HG03354 (cell line): ENCODE results near the gene ACTG2.
"Not testable (repeated sequence)": the region's sequence is repeated elsewhere in the genome, so short reads cannot be mapped to it uniquely, and the experiment has no call there.

Source experiments
- ATAC-seq: cut with Tn5 transposase; IDR thresholded peaks from one replicate; pipeline ENCODE4 v1.9.1; 2021; ENCODE audit warnings: mild to moderate bottlenecking; ENCODE audit not compliant: unreplicated experiment, poor library complexity, severe bottlenecking

Gene ACTG2

DNA sequence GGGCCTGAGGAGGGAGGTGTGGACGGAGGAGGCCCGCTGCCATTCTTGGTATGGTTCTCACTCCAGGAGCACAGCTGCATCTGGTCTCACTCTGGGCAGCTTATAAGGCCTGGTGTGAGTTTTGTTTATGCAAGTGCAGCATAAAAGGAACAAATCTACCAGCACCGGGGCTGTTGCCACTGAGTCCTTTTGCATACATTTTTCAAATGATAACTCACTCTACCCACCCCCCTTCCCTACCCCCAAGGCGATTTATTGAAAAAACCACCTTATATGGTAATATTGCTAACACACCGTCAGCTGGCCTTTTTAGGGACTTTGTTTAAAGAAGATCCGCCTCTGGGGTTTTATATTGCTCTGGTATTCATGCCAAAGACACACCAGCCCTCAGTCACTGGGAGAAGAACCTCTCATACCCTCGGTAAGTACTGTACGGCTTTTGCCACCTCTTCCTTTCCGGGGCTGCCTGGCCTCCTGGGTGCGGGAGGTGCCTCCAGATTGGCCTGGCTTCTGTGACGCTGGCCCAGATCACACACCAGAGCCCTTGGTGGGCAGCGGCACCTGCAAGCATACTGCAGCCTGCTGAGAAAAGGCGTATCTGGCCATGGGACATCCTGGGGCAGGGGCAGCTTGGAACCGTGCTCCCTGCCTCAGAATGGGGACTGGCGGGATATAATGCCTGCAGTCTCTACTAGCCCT, at the start of gene ACTG2:
ACTG2 (plus strand) TSS at position 378 of the 699 bp plus-strand sequence. CDS start 8,304 bp downstream, outside the sequence.
- ATAC-seq: no peak

DNA sequence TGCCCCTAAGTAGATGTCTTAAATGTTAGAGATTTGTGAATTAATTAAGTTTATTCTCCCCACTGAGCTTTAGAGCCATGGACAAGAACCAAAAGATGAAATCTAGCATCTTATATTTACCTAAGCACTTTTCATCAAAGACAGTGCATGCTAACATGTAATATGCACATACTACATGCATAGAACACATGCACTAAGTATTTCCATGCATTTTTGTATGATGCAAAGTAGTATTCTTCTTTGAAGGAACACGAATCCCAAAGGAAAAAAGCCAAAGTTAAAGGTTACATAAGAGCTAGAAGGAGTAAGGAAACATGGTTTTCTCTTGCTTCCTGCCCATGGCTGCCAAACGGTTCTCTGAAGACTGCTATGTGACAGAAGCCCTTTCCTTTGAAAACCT, 48.7 kb upstream of the ACTG2 start:
- no peak for ATAC-seq

DNA sequence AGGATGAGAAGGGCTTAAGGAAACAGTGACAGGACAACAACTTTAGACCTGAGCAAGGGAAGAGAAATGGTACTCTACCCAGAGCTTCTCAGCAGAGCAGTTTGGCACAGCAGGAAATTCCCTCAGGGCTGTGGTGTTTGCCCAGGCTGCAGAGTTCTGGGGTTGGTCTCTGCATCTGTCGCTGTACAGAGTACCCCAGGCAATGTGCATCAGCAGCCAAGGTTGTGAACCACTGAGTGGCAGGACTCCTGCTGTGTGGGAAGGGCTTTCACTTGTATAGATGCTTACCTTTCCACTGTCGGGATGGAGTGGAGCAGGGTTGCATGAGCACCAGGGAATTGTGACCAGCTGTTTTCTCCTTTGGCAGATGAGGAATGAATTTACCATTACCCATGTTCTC, 42.8 kb upstream of the ACTG2 start:
- no peak for ATAC-seq

DNA sequence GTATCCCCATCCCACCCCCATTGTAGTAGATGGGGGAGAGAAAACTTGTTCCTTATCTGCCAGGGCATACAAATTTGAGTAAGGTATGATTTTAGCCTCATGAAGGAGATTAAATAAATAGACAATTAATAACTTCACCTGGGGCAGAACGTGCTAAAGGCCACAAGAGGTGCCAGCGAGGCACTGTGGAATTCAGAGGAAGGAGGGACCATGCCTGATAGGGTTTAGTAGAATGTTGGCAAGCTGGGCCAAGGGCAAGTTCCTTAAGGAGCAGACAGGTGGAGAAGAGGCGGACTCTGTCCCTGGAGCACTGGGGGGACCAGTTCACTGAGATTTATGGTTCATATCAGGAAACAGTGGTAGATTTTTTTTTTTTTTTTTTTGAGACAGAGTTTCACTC, 41.5 kb upstream of the ACTG2 start:
- ATAC-seq: no peak

DNA sequence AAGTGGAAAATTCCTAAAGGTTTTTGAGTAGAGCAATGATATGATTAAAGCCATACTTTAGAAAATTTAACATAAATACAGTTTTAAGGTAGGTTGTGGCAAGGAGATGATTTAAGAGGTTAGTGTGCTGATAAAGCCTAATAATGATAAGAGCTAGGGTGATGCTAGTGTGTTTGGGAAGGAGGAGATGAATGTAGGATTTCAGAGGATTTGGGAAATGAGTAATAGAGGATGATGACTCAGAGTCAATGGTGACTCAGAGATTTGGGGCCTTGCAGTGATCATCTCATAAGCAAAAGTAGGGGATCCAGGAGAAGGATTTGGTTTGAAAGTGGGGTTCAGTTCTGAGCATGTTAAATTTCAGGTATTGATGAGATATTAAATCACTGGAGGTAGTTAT, 40.8 kb upstream of the ACTG2 start:
- no peak for ATAC-seq

DNA sequence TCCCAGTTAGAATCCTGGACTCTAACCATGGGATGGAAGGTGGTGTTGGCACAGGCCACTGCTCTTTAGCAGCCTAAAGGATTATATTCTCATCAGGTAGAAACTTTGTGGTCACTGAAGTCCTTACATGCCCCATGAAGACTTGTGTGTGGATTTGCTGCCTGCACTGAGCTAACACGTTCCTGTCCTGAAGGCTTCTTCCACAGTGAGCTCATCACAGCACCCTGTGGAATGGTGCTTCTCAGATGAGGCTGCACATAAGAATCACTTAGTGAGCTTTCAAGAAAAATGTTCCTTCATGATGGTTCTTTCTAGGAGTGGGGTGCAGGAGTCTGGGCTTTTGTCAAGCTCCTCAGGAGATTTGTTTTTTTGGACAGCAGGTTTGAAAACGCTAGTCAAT, 37.3 kb upstream of the ACTG2 start:
- no peak for ATAC-seq

DNA sequence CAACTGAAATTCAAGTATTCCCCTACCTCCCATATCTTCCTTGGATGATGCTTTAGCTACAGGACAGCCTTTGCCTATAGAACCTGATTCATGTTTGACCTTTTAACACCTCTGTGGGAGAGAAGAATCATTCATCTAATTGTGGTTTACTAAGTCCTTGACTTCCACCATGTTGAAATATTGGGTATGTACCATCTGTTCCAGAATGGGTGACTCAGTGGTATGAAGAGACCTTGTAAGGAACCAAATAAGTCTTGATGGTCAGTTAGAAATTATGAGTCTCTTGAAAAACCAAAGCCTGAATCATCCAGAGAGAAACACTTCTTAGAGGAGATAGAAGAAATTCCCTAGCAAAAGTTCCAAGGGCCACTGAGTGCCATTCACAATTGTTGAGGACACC, 36.6 kb upstream of the ACTG2 start:
- no peak for ATAC-seq

DNA sequence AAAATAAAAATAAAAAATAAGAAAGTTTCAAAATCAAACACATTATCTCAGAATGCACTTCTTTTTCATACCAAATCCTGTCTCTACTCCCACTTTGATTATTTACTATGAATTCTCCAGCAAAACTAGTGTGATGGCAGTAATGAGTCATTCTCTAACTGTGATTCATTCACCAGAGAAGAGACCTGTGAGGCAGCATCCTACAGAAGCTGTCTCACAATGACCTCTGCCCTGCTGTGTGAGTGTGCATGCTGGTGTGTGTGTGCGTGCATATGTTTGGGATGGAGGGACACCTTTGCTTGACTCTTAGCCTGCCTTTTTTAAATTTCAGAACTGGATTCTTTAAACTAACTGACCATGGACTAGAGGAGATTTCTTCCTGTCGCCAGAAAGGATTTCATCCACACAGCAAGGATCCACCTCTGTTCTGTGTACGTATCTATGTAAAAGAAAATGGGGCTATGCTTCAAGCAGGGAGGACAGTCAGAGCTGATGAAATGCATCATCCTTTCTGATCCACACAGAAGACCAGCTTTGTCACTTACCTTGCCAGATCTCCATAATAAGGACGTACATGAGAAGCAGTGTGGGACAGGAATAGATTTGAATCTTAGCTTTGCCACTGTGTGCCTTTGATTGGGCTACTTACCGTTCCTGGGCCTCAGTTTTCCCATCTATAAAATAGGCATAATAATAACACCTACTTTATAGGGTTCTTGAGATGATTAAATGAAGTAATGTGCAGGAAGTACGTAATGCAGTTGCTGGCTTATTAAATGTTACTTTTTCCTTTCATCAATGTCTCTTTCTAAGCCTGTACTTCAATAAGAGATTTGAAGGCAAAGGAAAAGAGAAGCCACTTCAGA, 32.9 kb upstream of the ACTG2 start:
- no peak for ATAC-seq

DNA sequence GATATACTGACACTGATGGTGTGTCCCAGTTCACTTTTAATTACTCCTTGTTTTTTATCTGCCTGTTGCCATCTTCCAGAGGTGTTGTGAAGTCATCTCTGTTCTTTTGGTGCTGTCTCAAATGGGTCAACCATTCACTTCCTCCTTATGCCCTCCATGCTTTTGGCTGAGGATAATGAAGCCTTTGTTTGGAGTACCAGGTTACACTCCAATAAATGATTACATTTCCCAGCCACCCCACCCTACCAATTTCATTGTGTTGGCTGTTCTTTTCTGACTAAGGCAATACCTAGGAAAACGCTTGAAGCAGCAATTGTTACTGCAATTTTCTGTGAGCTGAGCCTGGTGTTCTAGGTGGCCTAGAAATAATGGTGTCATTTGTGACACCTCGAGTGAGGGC, 29.8 kb upstream of the ACTG2 start:
- no peak for ATAC-seq

DNA sequence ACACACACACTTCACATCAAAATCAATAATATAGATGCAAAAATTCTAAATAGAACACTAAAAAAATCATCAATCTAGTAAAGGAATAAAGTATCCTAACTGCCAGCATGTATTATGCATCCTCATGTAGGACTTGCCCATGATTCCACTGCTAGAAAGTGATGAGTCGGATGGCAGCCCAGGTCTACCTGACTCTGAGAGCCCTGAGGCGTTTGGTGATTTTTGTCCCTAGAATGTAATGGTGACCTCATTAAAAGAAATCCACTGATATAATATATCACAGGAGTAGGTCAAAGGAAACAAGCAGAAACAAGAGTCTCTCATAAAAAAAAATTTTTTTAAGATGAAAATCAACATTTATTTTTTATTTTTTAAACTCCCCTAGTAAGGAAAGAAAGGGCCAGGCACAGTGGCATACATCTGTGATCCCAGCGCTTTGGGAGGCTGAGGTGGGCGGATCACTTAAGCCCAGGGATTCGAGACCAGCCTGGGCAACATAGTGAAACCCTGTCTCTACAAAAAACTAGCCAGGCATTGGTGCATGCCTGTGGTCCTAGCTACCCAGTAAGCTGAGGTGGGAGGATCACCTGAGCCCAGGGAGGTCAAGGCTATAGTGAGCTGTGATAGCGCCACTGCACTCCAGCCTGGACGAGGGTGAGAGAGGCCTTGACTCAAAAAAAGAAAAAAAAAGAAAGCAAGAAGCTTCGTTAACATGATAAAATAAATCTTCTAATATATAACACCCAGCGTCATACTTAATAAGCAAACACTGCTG, 24.4 kb upstream of the ACTG2 start:
- ATAC-seq: no peak

DNA sequence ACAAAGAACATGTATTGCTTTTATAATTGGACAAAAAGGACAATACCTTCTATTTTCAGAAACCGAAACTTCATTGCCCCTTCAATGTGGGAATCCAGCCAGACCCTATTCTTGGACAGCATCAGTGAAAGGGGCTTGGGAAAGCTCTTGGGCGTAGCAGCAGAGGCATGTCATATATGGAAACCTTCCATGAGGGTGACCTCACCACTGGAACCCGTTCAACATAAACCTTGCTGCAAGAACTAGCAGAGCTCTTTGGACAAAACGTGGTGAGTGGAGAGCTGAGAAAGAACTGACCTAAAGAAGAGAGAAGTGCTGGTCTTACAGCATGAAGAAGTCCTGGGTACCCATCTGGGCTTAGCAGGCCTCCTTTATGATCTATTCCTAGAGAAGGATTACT, 22.7 kb upstream of the ACTG2 start:
- ATAC-seq: no peak

DNA sequence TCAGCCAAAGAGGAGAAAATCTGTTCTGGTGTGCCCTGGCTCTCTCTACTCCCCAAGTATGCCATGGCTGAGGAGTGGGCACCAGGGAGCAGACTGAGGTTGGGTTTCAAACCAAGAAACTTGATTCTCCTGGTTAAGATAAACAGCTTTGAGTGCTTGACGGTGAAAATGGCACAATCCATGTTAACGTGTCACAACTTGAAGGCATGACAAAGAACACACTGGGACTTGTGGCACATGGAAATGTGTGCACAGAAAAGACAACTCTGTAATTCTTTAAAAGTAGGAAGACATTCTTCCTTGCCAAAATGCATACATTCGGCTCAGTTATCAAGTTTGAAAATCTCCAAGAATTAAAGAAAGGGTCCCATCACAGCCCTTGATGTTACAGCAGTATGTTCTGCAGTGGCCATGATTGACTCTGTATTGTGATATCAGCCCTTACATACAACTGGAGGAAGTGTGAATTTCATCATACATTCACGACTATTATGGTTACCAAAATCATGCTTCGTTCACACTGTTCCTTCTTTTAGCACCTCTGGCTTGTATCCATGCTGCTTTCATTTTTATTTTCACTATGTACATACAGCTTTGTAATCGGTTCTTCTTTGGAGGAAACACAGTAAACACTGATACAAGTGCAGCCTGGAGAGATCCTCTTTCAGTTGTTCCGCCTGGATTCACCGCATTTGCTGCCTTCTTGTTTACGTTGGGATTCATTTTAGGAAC, 15.6 kb upstream of the ACTG2 start:
- ATAC-seq: no peak

DNA sequence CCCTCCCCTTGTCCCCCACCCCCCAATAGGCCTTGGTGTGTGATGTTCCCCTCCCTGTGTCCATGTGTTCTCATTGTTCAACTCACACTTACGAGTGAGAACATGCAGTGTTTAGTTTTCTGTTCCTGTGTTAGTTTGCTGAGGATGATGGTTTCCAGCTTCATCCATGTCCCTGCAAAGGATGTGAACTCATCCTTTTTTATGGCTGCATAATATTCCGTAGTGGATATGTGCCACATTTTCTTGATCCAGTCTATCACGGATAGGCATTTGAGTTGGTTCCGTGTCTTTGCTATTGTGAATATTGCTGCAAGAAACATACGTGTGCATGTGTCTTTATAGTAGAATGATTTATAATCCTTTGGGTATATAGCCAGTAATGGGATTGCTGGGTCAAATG, 14.8 kb upstream of the ACTG2 start:
- ATAC-seq: not testable (repeated sequence)

DNA sequence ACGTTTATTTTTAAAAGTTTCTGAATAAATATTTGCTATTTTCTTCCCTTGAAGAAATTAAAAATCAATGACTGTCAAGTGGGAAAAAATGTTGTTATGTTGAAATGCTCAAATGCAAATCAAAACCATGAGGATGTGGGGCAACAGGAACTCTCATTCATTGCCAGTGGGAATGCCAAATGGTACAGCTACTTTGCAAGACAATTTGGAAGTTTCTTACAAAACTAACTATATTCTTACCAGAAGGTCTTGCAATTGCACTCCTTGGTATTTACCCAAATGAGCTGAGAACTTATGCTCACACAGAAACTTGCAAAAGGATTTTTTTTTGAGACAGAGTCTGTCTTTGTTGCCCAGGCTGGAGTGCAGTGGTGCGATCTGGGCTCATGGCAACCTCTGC, 7.4 kb upstream of the ACTG2 start:
- ATAC-seq: no peak

DNA sequence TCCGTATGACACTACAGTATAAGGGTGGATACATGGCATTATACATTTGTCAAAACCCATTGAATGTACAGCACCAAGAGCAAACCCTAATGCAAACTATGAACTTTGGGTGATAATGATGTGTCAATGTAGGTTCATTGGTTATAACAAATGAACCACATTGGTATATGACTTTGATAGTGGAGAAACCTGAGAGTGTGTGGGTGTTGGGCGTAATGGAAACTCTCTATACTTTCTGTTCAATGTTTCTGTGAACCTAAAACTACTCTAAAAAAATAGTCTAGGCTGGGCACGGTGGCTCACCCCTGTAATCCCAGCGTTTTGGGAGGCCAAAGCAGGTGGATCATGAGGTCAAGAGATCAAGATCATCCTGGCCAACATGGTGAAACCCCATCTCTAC, 6.5 kb upstream of the ACTG2 start:
- no peak for ATAC-seq

DNA sequence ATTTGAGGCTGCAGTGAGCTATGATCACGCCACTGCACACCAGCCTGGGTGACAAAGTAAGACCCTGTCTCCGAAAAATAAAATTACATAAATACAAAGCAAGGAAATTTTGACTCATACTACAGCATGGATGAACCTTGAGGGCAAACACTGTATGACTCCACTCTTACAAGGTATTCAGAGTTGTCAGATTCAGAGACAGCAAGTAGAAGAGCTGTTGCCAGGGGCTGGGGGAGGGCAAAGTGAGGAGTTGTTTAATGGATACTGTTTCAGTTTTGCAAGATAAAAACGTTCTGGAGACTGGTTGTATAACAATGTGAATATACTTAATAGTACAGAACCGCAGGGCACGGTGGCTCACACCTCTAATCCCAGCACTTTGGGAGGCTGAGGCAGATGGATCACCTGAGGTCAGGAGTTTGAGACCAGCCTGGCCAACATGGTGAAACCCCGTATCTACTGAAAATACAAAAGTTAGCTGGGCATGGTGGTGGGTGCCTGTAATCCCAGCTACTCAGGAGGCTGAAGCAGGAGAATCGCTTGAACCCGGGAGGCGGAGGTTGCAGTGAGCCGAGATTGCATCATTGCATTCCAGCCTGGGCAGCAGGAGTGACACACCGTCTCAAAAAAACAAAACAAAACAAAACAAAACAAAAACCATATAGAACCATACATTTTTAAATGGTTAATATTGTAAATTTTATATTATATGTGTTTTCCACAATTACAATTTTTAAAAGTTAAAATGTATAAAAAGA, 5.0 kb upstream of the ACTG2 start:
- ATAC-seq: not testable (repeated sequence)

DNA sequence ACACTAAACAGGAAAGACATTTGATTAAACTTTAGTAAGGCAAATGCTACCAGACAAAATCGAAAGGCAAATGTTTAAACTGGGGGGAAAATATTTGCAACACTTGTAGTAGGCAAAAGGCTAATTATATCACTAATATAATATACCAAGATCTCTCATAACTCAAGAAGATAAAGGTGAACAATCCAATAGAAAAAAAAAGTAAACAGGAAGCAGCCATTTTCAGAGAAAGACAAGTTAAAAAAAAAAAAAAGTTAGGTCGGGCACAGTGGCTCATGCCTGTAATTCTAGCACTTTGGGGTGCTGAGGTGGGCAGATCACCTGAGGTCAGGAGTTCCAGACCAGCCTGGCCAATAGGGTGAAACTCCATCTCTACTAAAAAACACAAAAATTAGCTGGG, 4.4 kb upstream of the ACTG2 start:
- ATAC-seq: no peak

DNA sequence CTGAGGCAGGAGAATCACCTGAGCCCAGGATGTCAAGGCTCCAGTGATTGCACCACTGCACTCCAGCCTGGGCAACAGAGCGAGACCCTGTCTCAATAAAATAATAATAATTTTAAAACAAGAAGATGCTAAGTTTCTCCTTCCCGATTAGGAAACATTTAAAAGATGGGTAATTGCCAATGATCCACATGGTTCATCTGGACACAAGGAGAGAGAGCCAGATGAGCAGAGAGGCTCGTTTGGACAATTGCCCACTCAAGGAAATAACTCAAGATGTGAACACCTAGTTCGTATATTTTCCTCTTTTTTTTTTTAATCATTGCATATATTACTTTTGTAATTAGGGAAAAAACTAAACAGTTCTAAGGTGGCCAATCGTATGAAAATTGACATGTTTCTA, 3.6 kb upstream of the ACTG2 start:
- no peak for ATAC-seq
